ENCODE data around the gene HDAC10. TPM values are rescaled to one million over a fixed set of nuclear protein-coding genes. Genes with fewer than 3 reads are reported as not detected.

Gene HDAC10
- polyA plus RNA-seq, 1 donor, result 20.5 TPM

- DNase-seq, result no peak
Measured at GRCh38 chr22:50198624-50199017, 52.4 kb downstream of the HDAC10 start.

GRCh38 chr22:50197856-50198623 is 53.0 kb downstream of the HDAC10 start:
- DNase-seq, result no peak

GRCh38 chr22:50197000-50197800 is 53.9 kb downstream of the HDAC10 start:
- no peak for DNase-seq

- no peak for DNase-seq
Measured at GRCh38 chr22:50196256-50196655, 54.8 kb downstream of the HDAC10 start.

Other genes with a start within 250 kb of the HDAC10 start
- gene IL17REL, start 238.5 kb downstream of the HDAC10 start, polyA plus RNA-seq (ENCODE audit: insufficient read length), result not detected
- not detected for gene TTLL8, start 193.0 kb downstream of the HDAC10 start, polyA plus RNA-seq (ENCODE audit: insufficient read length)
- gene MLC1, start 165.8 kb downstream of the HDAC10 start, polyA plus RNA-seq (ENCODE audit: insufficient read length), result 1.3 TPM
- 0.58 TPM for gene MOV10L1, start 161.3 kb downstream of the HDAC10 start, polyA plus RNA-seq (ENCODE audit: insufficient read length)
- 0.14 TPM for gene PANX2, start 80.5 kb downstream of the HDAC10 start, polyA plus RNA-seq (ENCODE audit: insufficient read length)
- 23.3 TPM for gene TRABD, start 65.4 kb downstream of the HDAC10 start, polyA plus RNA-seq (ENCODE audit: insufficient read length)
- 17.8 TPM for gene SELENOO, start 50.3 kb downstream of the HDAC10 start, polyA plus RNA-seq (ENCODE audit: insufficient read length)
- gene TUBGCP6, start 6.2 kb downstream of the HDAC10 start, polyA plus RNA-seq (ENCODE audit: insufficient read length), result 33.5 TPM
- 29.1 TPM for gene MAPK12, start 10.4 kb upstream of the HDAC10 start, polyA plus RNA-seq (ENCODE audit: insufficient read length)
- 7.4 TPM for gene MAPK11, start 19.1 kb upstream of the HDAC10 start, polyA plus RNA-seq (ENCODE audit: insufficient read length)
- gene PLXNB2, start 56.4 kb upstream of the HDAC10 start, polyA plus RNA-seq (ENCODE audit: insufficient read length), result 109 TPM
- 5.5 TPM for gene DENND6B, start 75.7 kb upstream of the HDAC10 start, polyA plus RNA-seq (ENCODE audit: insufficient read length)
- gene PPP6R2, start 92.1 kb upstream of the HDAC10 start, polyA plus RNA-seq (ENCODE audit: insufficient read length), result 34.3 TPM
- 53.0 TPM for gene SBF1, start 223.8 kb upstream of the HDAC10 start, polyA plus RNA-seq (ENCODE audit: insufficient read length)
- 0.26 TPM for gene ADM2, start 230.3 kb upstream of the HDAC10 start, polyA plus RNA-seq (ENCODE audit: insufficient read length)
- gene MIOX, start 235.6 kb upstream of the HDAC10 start, polyA plus RNA-seq (ENCODE audit: insufficient read length), result not detected